Esophagus squamous epithelium (tissue), 4 donors: ENCODE measurements around the gene CD300LG.

Experiments
- CTCF ChIP-seq, 6 experiments: fragments of 450-650 bp in 4 of 6; fragments of 200-600 bp in 2 of 6; sonication (generic) in 2 of 6; IDR thresholded peaks; one replicate each; pipeline ENCODE4 v1.5.1; 2016 to 2019; ENCODE audit warnings: antibody characterized with exemption in 6 of 6, mild to moderate bottlenecking in 4 of 6, moderate library complexity in 4 of 6
- POLR2A ChIP-seq, 4 donors: fragments of 450-650 bp; IDR thresholded peaks; one replicate each; pipeline ENCODE4 v1.6.1; 2017; ENCODE audit warnings: antibody characterized with exemption in 4 of 4, mild to moderate bottlenecking in 4 of 4, moderate library complexity in 3 of 4

GRCh38 chr17:43855061-43855460, 8.1 kb downstream of the CD300LG start:
- TF ChIP-seq CTCF (IDR thresholded peaks at IDR 0.05), result no peak
- TF ChIP-seq POLR2A (IDR thresholded peaks at IDR 0.05), result no peak
